ENCODE data around the gene DNAJC7. TPM values are rescaled to one million over a fixed set of nuclear protein-coding genes. Genes with fewer than 3 reads are reported as not detected.

DNAJC7 gene
- total RNA-seq = 75.3 and 76.3 TPM in 2 replicates

GRCh38 chr17:42016941-42017865, at the start of gene DNAJC7:
Gene DNAJC7, minus strand, starts transcription at chr17:42017439. Its CDS starts 23 bp downstream, at chr17:42017416.
- Histone ChIP-seq H3K4me2 (ENCODE audit: insufficient read depth, low read length) (peak within 1 kb of the TSS; percentile 97), H3K4me1 (ENCODE audit: insufficient read depth, low read length) (peaks cover 31% of the 10 kb centered on the region), H3K27me3 (ENCODE audit: insufficient read depth, low read length) (no peaks in the 10 kb centered on the region), H3K4me3 (ENCODE audit: insufficient read depth, low read length) (peak within 1 kb of the TSS; percentile 99), H3K27ac (ENCODE audit: low read depth, low read length) (peak within 1 kb of the TSS; percentile 94), H4K20me1 (ENCODE audit: insufficient read depth, low read length) (peaks cover 10% of the 10 kb centered on the region), H3K79me2 (ENCODE audit: insufficient read depth, low read length) (peaks cover 75% of the 10 kb centered on the region), H2AFZ (ENCODE audit: low read length) (peak within 1 kb of the TSS; percentile 97), H3K9me3 (ENCODE audit: low read depth, low read length) (no peaks in the 10 kb centered on the region), H3K36me3 (ENCODE audit: insufficient read depth, low read length) (peaks cover 8% of the 10 kb centered on the region)
- TF ChIP-seq CTCF (IDR thresholded peaks at IDR 0.05; ENCODE audit: extremely low read depth, low read depth, low read length) = no peak
- peak; percentile 97 for DNase-seq (ENCODE audit: insufficient read length, low spot score, missing footprints)

DNA sequence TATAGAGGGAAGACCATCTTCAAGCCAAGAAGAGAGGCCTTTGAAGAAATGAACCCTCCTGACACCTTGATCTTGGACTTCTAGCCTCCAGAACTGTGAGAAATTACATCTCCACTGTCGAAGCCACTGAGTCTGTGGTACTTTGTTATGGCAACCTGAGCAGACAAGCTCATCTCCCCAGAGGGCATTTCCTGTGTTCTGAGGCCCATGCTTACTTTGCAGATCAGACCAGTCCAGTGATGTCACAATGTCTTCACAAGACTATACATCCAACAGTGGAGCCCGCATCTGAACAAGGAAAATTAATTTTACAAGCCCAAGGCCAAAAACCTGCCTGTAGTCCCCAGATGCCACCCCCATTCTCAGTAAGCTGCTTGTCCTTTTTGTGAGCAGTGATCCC, 48.0 kb upstream of the DNAJC7 start:
- H3K4me3 ChIP-seq (ENCODE audit: insufficient read depth, low read length) = no peak overlapping the region
- no peak overlapping the region for H3K27ac ChIP-seq (ENCODE audit: low read depth, low read length)
- no peaks in the 10 kb centered on the region for H4K20me1 ChIP-seq (ENCODE audit: insufficient read depth, low read length)
- no peaks in the 10 kb centered on the region for H3K36me3 ChIP-seq (ENCODE audit: insufficient read depth, low read length)
- no peak overlapping the region for H2AFZ ChIP-seq (ENCODE audit: low read length)
- H3K27me3 ChIP-seq (ENCODE audit: insufficient read depth, low read length) = peaks cover 13% of the 10 kb centered on the region
- H3K79me2 ChIP-seq (ENCODE audit: insufficient read depth, low read length) = no peaks in the 10 kb centered on the region
- no peak overlapping the region for H3K4me2 ChIP-seq (ENCODE audit: insufficient read depth, low read length)
- no peaks in the 10 kb centered on the region for H3K4me1 ChIP-seq (ENCODE audit: insufficient read depth, low read length)
- DNase-seq (ENCODE audit: insufficient read length, low spot score, missing footprints) = no peak
- H3K9me3 ChIP-seq (ENCODE audit: low read depth, low read length) = no peaks in the 10 kb centered on the region
- no peak for TF ChIP-seq CTCF (IDR thresholded peaks at IDR 0.05; ENCODE audit: extremely low read depth, low read depth, low read length)

GRCh38 chr17:42062681-42063080, 45.4 kb upstream of the DNAJC7 start:
- Histone ChIP-seq H4K20me1 (ENCODE audit: insufficient read depth, low read length) (no peaks in the 10 kb centered on the region), H2AFZ (ENCODE audit: low read length) (no peak overlapping the region), H3K4me1 (ENCODE audit: insufficient read depth, low read length) (no peaks in the 10 kb centered on the region), H3K36me3 (ENCODE audit: insufficient read depth, low read length) (no peaks in the 10 kb centered on the region), H3K4me3 (ENCODE audit: insufficient read depth, low read length) (no peak overlapping the region), H3K27me3 (ENCODE audit: insufficient read depth, low read length) (peaks cover 6% of the 10 kb centered on the region), H3K27ac (ENCODE audit: low read depth, low read length) (no peak overlapping the region), H3K79me2 (ENCODE audit: insufficient read depth, low read length) (no peaks in the 10 kb centered on the region), H3K9me3 (ENCODE audit: low read depth, low read length) (no peaks in the 10 kb centered on the region), H3K4me2 (ENCODE audit: insufficient read depth, low read length) (no peak overlapping the region)
- peak; percentile 72 for DNase-seq (ENCODE audit: insufficient read length, low spot score, missing footprints)
- TF ChIP-seq CTCF (IDR thresholded peaks at IDR 0.05; ENCODE audit: extremely low read depth, low read depth, low read length) = no peak

All from osteoblast (primary cell).